ENCODE measurements around the gene GALNT14. TPM values are rescaled to one million over a fixed set of nuclear protein-coding genes. Genes with fewer than 3 reads are reported as not detected.

The GALNT14 gene
- total and polyA plus RNA-seq, 2 of the 13 experiments (the other 11 are each of a cell fraction or from before 2014, with no cell fraction given): not detected

DNA sequence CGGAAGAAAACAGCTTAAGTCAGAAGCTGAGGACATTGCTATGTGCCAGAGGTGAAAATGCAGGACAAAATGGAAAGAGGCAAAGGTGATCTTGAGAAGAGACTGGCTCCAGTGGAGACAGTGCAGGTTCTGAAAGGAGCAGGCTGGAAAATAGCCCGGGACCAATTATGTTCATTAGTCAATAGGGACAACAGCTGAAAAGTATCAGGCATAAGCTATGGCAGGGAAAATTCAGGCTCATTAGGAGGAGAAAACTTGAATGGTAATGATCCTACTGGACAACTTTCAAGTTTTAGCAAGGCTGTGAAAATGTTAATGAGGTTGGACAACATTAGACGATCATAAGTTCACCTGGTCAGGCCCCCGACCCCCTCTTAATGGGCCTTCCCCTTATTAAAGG is 60.2 kb downstream of the GALNT14 start:
- Histone ChIP-seq H2AFZ (ENCODE audit: low read length) (no peak overlapping the region), H3K79me2 (ENCODE audit: insufficient read depth, low read length) (no peaks in the 10 kb centered on the region), H3K27ac (ENCODE audit: extremely low read length, insufficient read depth, low read length) (no peak overlapping the region), H3K27me3 (ENCODE audit: control insufficient read depth in 1 of 2, insufficient read depth in 2 of 2, low read length in 2 of 2) (0 out of 5 replicates have a peak, but pooled peaks cover 0 to 5% of the 10 kb centered on the region in 2 experiments), H3K4me1 (ENCODE audit: insufficient read depth, low read length) (0 out of 2 replicates have a peak, but pooled peaks cover under 1% of the 10 kb centered on the region), H4K20me1 (ENCODE audit: insufficient read depth, low read length) (no peaks in the 10 kb centered on the region), H3K9ac (ENCODE audit: insufficient read depth, low read depth, low read length) (no peak overlapping the region), H3K9me3 (ENCODE audit: low read length) (no peaks in the 10 kb centered on the region), H3K4me3 (replicated peaks in 1 of 3; ENCODE audit: insufficient read depth in 1 of 3, low read depth in 2 of 3, low read length in 3 of 3) (no peak overlapping the region), H3K4me2 (ENCODE audit: low read depth, low read length) (no peak overlapping the region), H3K36me3 (replicated peaks in 1 of 2; ENCODE audit: control insufficient read depth in 1 of 2, insufficient read depth in 2 of 2, low read length in 2 of 2) (no peaks in the 10 kb centered on the region)
- POLR2A ChIA-PET: no interaction called here
- BruUV-seq (replicated peaks): no TSS peak
- TF ChIP-seq HNRNPLL (IDR thresholded peaks at IDR 0.05; ENCODE audit: low read depth, low read length, poor library complexity, severe bottlenecking): no peak
- no peak for TF ChIP-seq ZNF446 (CRISPR knock-in tag; IDR thresholded peaks at IDR 0.05)
- TF ChIP-seq, protein P1, sequence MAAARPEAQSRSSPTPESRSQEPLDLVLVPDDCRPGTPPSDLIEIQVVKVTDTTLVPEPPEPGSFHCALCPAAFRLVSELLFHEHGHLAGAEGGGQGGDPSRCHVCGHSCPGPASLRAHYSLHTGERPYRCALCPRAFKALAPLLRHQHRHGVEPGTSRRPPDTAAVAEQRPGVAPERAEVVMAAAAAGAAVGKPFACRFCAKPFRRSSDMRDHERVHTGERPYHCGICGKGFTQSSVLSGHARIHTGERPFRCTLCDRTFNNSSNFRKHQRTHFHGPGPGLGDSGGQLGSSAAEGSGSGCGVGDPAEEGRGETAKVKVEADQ (CRISPR knock-in tag; IDR thresholded peaks at IDR 0.05; ENCODE audit: borderline replicate concordance): no peak
- no peak for TF ChIP-seq AGO2 (optimal IDR thresholded peaks at IDR 0.05; ENCODE audit: low read depth, low read length)
- no peak for TF ChIP-seq ZNF530 (CRISPR knock-in tag; IDR thresholded peaks at IDR 0.05; ENCODE audit: low read depth)
- TF ChIP-seq, protein P2, sequence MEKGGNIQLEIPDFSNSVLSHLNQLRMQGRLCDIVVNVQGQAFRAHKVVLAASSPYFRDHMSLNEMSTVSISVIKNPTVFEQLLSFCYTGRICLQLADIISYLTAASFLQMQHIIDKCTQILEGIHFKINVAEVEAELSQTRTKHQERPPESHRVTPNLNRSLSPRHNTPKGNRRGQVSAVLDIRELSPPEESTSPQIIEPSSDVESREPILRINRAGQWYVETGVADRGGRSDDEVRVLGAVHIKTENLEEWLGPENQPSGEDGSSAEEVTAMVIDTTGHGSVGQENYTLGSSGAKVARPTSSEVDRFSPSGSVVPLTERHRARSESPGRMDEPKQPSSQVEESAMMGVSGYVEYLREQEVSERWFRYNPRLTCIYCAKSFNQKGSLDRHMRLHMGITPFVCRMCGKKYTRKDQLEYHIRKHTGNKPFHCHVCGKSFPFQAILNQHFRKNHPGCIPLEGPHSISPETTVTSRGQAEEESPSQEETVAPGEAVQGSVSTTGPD (CRISPR knock-in tag; IDR thresholded peaks at IDR 0.05): no peak
- no peak for TF ChIP-seq GTF2F1 (IDR thresholded peaks at IDR 0.05; ENCODE audit: low read length)
- TF ChIP-seq RARA (CRISPR knock-in tag; IDR thresholded peaks at IDR 0.05): no peak
- TF ChIP-seq SMARCE1 (IDR thresholded peaks at IDR 0.05; ENCODE audit: borderline replicate concordance): no peak
- no peak for TF ChIP-seq DNMT3B (CRISPR knock-in tag; conservative IDR thresholded peaks at IDR 0.05)
- TF ChIP-seq MXD4 (CRISPR knock-in tag; IDR thresholded peaks at IDR 0.05): no peak
- no peak for TF ChIP-seq ARNTL (CRISPR knock-in tag; IDR thresholded peaks at IDR 0.05)
- TF ChIP-seq, protein P3, sequence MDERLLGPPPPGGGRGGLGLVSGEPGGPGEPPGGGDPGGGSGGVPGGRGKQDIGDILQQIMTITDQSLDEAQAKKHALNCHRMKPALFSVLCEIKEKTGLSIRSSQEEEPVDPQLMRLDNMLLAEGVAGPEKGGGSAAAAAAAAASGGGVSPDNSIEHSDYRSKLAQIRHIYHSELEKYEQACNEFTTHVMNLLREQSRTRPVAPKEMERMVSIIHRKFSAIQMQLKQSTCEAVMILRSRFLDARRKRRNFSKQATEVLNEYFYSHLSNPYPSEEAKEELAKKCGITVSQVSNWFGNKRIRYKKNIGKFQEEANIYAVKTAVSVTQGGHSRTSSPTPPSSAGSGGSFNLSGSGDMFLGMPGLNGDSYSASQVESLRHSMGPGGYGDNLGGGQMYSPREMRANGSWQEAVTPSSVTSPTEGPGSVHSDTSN (CRISPR knock-in tag; IDR thresholded peaks at IDR 0.05): no peak
- TF ChIP-seq ZNF790 (CRISPR knock-in tag; IDR thresholded peaks at IDR 0.05; ENCODE audit: borderline replicate concordance): no peak
- TF ChIP-seq, protein P4, sequence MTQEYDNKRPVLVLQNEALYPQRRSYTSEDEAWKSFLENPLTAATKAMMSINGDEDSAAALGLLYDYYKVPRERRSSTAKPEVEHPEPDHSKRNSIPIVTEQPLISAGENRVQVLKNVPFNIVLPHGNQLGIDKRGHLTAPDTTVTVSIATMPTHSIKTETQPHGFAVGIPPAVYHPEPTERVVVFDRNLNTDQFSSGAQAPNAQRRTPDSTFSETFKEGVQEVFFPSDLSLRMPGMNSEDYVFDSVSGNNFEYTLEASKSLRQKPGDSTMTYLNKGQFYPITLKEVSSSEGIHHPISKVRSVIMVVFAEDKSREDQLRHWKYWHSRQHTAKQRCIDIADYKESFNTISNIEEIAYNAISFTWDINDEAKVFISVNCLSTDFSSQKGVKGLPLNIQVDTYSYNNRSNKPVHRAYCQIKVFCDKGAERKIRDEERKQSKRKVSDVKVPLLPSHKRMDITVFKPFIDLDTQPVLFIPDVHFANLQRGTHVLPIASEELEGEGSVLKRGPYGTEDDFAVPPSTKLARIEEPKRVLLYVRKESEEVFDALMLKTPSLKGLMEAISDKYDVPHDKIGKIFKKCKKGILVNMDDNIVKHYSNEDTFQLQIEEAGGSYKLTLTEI (CRISPR knock-in tag; conservative IDR thresholded peaks at IDR 0.05): no peak
- no peak for TF ChIP-seq ELF3 (CRISPR knock-in tag; IDR thresholded peaks at IDR 0.05)
- TF ChIP-seq DR1 (CRISPR knock-in tag; IDR thresholded peaks at IDR 0.05): no peak
- TF ChIP-seq, protein P5, sequence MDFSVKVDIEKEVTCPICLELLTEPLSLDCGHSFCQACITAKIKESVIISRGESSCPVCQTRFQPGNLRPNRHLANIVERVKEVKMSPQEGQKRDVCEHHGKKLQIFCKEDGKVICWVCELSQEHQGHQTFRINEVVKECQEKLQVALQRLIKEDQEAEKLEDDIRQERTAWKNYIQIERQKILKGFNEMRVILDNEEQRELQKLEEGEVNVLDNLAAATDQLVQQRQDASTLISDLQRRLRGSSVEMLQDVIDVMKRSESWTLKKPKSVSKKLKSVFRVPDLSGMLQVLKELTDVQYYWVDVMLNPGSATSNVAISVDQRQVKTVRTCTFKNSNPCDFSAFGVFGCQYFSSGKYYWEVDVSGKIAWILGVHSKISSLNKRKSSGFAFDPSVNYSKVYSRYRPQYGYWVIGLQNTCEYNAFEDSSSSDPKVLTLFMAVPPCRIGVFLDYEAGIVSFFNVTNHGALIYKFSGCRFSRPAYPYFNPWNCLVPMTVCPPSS (IDR thresholded peaks at IDR 0.05): no peak
- TF ChIP-seq, protein P6, sequence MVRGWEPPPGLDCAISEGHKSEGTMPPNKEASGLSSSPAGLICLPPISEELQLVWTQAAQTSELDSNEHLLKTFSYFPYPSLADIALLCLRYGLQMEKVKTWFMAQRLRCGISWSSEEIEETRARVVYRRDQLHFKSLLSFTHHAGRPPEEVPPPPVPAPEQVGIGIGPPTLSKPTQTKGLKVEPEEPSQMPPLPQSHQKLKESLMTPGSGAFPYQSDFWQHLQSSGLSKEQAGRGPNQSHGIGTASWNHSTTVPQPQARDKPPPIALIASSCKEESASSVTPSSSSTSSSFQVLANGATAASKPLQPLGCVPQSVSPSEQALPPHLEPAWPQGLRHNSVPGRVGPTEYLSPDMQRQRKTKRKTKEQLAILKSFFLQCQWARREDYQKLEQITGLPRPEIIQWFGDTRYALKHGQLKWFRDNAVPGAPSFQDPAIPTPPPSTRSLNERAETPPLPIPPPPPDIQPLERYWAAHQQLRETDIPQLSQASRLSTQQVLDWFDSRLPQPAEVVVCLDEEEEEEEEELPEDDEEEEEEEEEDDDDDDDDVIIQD (CRISPR knock-in tag; IDR thresholded peaks at IDR 0.05; ENCODE audit: low read depth): no peak
- intact Hi-C loops (cut with micrococcal nuclease; ENCODE audit: unreplicated experiment) (no loop called here), in situ Hi-C loops (cut with HindIII; ENCODE audit: extremely low pct_ligation_motif_present, low pct_unique_long_range_greater_than_20kb) (no loop called here)
- DNase-seq (ENCODE audit: low spot score) (no peak), ATAC-seq (no peak), FAIRE-seq (no peak)
- 7% methylated on average over 4 of the region's 4 CpGs for WGBS (ENCODE audit: low lambda C conversion rate)
- CTCF ChIA-PET (ENCODE audit: low intra/inter-chr PET ratio, low total read pairs): no interaction called here
